HG03135 (cell line): ENCODE measurements around the gene DNAH10.
"Not testable (repeated sequence)": the region's sequence is repeated elsewhere in the genome, so short reads cannot be mapped to it uniquely, and the experiment has no call there.

Source experiments
- ATAC-seq: cut with Tn5 transposase; IDR thresholded peaks from one replicate; pipeline ENCODE4 v1.9.1; 2021; ENCODE audit warnings: mild to moderate bottlenecking, moderate library complexity; ENCODE audit not compliant: unreplicated experiment

The DNAH10 gene

GRCh38 chr12:123903301-123904065 is 141.4 kb downstream of the DNAH10 start:
- ATAC-seq: no peak

GRCh38 chr12:123905319-123905925 is 143.3 kb downstream of the DNAH10 start:
- ATAC-seq: no peak

GRCh38 chr12:123906711-123907420 is 144.8 kb downstream of the DNAH10 start:
- ATAC-seq: no peak

GRCh38 chr12:123907726-123908476 is 145.8 kb downstream of the DNAH10 start:
- no peak for ATAC-seq

- no peak for ATAC-seq
These were observed 147.0 kb downstream of the DNAH10 start for GRCh38 chr12:123908884-123909725.

- ATAC-seq: no peak
These were observed 148.0 kb downstream of the DNAH10 start for GRCh38 chr12:123910057-123910456.

- no peak for ATAC-seq
These were observed 148.7 kb downstream of the DNAH10 start for GRCh38 chr12:123910761-123911193.

- not testable (repeated sequence) for ATAC-seq
These were observed 149.7 kb downstream of the DNAH10 start for GRCh38 chr12:123911672-123912409.

- no peak for ATAC-seq
These were observed 150.6 kb downstream of the DNAH10 start for GRCh38 chr12:123912415-123913380.

GRCh38 chr12:123914726-123915333 is 152.7 kb downstream of the DNAH10 start:
- no peak for ATAC-seq

- ATAC-seq: no peak
These were observed 154.6 kb downstream of the DNAH10 start for GRCh38 chr12:123916729-123917128.

- no peak for ATAC-seq
These were observed 155.3 kb downstream of the DNAH10 start for GRCh38 chr12:123917337-123917850.

GRCh38 chr12:123919980-123920360 is 157.9 kb downstream of the DNAH10 start:
- no peak for ATAC-seq

GRCh38 chr12:123923038-123923437 is 160.9 kb downstream of the DNAH10 start:
- ATAC-seq: no peak

GRCh38 chr12:123923927-123924326 is 161.8 kb downstream of the DNAH10 start:
- ATAC-seq: no peak

- no peak for ATAC-seq
These were observed 162.4 kb downstream of the DNAH10 start for GRCh38 chr12:123924539-123924938.

GRCh38 chr12:123928274-123928865 is 166.3 kb downstream of the DNAH10 start:
- no peak for ATAC-seq
